Measurements from ENCODE around the gene LRMDA. TPM values are rescaled to one million over a fixed set of nuclear protein-coding genes. Genes with fewer than 3 reads are reported as not detected.

Gene LRMDA
- total RNA-seq, 1 donor from 2014 or later: 0.96 TPM

DNA sequence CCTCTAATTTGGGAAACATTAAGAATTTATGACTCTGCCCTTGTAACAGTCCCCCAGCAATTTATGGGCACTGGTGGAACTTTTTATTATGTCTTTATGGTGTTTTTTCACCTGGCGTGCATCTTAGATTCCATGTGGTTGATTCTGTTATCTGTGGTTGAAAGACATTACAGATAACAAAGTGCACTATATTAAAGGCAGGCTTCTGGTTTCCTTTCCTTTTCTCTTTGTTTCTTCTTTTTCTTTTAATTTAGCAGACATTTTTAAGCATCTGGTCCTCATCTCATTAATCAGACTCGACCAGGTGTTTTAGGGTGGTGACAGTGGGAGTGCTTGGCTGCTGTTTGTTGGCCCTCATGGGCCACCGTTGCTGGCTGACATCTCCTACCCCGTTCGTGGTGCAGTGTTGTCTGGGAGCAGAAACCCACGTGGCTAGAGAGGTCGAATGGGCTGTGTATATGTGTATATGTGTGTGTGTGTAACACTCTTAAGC is 77.4 kb downstream of the LRMDA start:
- Histone ChIP-seq H3K27ac (peak overlapping the region; percentile 56 to 61), H3K4me3 (no peak overlapping the region), H3K9me3 (no peaks in the 10 kb centered on the region), H3K27me3 (no peaks in the 10 kb centered on the region), H3K4me1 (peaks cover 13 to 26% of the 10 kb centered on the region in 2 donors), H3K36me3 (no peaks in the 10 kb centered on the region)
- no peak for DNase-seq (ENCODE audit: low spot score in 2 of 2)
- intact Hi-C loops (cut with DNase I): no loop called here
- TF ChIP-seq, protein P1, sequence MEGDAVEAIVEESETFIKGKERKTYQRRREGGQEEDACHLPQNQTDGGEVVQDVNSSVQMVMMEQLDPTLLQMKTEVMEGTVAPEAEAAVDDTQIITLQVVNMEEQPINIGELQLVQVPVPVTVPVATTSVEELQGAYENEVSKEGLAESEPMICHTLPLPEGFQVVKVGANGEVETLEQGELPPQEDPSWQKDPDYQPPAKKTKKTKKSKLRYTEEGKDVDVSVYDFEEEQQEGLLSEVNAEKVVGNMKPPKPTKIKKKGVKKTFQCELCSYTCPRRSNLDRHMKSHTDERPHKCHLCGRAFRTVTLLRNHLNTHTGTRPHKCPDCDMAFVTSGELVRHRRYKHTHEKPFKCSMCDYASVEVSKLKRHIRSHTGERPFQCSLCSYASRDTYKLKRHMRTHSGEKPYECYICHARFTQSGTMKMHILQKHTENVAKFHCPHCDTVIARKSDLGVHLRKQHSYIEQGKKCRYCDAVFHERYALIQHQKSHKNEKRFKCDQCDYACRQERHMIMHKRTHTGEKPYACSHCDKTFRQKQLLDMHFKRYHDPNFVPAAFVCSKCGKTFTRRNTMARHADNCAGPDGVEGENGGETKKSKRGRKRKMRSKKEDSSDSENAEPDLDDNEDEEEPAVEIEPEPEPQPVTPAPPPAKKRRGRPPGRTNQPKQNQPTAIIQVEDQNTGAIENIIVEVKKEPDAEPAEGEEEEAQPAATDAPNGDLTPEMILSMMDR (IDR thresholded peaks at IDR 0.05): no peak

DNA sequence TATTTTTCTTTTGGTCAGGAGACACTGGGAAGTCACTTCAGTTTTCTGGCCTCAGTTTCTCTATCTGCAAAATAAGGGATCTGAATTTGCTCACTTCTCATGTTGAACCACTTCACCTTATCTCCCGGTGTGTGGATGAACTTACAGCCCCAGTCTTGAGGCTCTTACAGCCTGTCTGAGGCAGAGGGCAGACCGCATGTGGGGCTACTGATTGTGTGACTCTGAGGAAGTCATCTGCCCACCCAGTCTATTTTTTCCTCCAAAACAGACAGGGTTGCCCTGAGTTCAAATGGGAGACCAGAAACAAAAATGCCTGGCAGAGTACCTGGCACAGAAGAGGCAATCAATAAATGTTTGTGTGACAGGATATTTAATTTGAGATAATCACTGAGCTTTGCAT is 78.3 kb downstream of the LRMDA start:
- Histone ChIP-seq H3K4me3 (no peak overlapping the region), H3K4me1 (peaks cover 13 to 26% of the 10 kb centered on the region in 2 donors), H3K27me3 (no peaks in the 10 kb centered on the region), H3K36me3 (no peaks in the 10 kb centered on the region), H3K9me3 (no peaks in the 10 kb centered on the region), H3K27ac (no peak overlapping the region)
- intact Hi-C loops (cut with DNase I): loop anchor here (2.0 kb wide), 1 partner anchor 23 kb away; no protein-coding TSS in a partner anchor
- no peak for DNase-seq (ENCODE audit: low spot score in 2 of 2)
- TF ChIP-seq, protein P1 (IDR thresholded peaks at IDR 0.05): no peak

DNA sequence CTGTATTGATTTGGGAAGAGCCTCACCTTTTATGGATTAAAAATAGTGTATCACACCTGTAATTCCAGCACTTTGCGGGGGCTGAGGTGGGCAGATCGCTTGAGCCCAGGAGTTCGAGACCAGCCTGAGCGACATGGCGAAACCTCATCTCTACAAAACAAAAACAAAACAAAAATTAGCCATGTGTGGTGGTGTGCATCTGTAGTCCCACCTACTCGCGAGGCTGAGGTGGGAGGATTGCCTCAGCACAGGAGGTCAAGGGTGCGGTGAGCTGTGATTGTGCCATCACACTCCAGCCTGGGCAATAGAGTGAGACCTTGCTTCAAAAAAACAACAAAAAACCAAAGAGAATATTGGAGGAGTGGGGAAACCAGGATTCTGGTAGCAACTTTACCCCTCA is 79.6 kb downstream of the LRMDA start:
- no peak for DNase-seq (ENCODE audit: low spot score in 2 of 2)
- H3K27ac ChIP-seq: no peak overlapping the region
- peaks cover 13 to 26% of the 10 kb centered on the region in 2 donors for H3K4me1 ChIP-seq
- no peaks in the 10 kb centered on the region for H3K9me3 ChIP-seq
- no peak overlapping the region for H3K4me3 ChIP-seq
- TF ChIP-seq, protein P1 (IDR thresholded peaks at IDR 0.05): no peak
- intact Hi-C loops (cut with DNase I): loop anchor here (2.0 kb wide), 1 partner anchor 22 kb away; no protein-coding TSS in a partner anchor
- H3K27me3 ChIP-seq: no peaks in the 10 kb centered on the region
- H3K36me3 ChIP-seq: no peaks in the 10 kb centered on the region

DNA sequence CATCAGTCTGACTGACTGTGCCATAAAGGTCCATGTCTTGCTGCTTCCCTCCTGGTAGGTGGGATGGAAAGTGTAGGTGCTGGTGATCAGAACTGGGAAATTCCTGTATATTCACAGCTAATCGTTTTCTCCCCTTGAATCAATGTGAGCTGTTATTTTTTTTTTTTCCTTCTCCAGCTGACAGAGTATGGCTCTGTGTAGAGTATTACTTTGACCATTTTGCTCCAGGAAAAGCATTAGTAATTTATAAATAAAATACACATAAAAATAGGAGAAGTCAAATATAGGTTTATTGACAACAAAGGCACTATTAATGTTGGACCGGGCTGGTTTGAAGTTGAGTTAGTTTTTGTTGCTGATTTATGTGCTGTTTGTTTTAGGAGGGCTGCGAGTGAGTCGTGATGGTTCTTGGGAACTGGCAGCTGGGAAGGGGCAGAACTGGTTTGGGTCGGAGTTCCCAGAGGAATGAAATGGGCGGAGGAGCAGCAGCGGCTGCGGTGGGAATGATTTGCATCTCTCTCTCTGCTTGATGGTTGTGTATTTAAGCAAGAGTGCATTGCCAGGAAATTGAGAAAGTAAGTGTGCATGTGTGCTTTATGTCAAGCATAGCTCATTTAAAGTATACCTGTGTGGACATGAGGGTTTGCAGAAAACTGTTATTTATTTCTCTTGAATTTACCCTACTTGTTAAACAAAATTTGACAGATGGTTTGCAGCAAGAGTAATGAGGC is 80.9 kb downstream of the LRMDA start:
- no peak for DNase-seq (ENCODE audit: low spot score in 2 of 2)
- H3K36me3 ChIP-seq: no peaks in the 10 kb centered on the region
- peak overlapping the region; percentile 7 to 27 for H3K27ac ChIP-seq
- intact Hi-C loops (cut with DNase I): no loop called here
- H3K4me1 ChIP-seq: peaks cover 10 to 26% of the 10 kb centered on the region in 2 donors
- no peaks in the 10 kb centered on the region for H3K9me3 ChIP-seq
- TF ChIP-seq, protein P1 (IDR thresholded peaks at IDR 0.05): no peak
- H3K4me3 ChIP-seq: peak overlapping the region in 1 of 2 donors; percentile 28
- H3K27me3 ChIP-seq: no peaks in the 10 kb centered on the region

DNA sequence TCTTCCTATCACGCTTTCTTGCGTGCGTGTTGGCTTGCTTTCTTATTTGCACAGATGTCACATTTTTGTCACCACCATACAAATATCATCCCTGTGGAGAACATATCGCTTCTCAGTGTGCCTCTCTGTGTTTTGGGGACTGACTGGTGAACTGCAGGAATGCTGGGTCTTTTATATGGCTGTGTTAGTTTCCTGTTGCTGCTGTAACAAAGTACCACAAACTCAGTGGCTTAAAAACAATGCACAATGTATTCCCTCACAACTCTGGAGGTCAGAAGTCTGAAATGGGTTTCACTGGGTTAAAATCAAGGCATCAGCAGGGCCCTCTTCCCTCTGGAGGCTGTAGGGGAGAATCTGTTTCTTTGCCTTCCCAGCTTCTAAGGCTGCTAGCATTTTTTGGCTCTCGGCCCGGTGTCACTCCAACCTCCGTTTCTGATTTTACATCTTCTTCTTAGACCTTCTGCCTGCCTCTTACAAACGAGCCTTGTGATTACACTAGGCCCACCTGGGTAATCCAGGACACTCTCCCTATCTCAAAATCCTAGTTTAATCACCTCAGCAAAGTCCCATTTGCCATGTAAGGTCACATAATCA is 82.0 kb downstream of the LRMDA start:
- DNase-seq (ENCODE audit: low spot score in 2 of 2): no peak
- TF ChIP-seq, protein P1 (IDR thresholded peaks at IDR 0.05): no peak
- Histone ChIP-seq H3K4me1 (peaks cover 6 to 22% of the 10 kb centered on the region in 2 donors), H3K27me3 (no peaks in the 10 kb centered on the region), H3K27ac (peak overlapping the region in 1 of 2 donors; percentile 27), H3K36me3 (no peaks in the 10 kb centered on the region), H3K4me3 (peak overlapping the region; percentile 9 to 28), H3K9me3 (no peaks in the 10 kb centered on the region)
- intact Hi-C loops (cut with DNase I): no loop called here

Data from ascending aorta (tissue), 2 donors.